ENCODE data around the gene TIMM23.

TIMM23 gene

GRCh38 chr10:46012746-46013145, 40.5 kb downstream of the TIMM23 start:
- Histone ChIP-seq H3K36me3 (ENCODE audit: control insufficient read depth in 2 of 2, insufficient read depth in 2 of 2, low read length in 2 of 2) (peaks cover 53 to 61% of the 10 kb centered on the region in 2 donors), H3K9me3 (ENCODE audit: control insufficient read depth in 2 of 2, low read length in 2 of 2) (no peaks in the 10 kb centered on the region), H3K27ac (ENCODE audit: low read length) (no peak overlapping the region), H3K4me1 (ENCODE audit: control insufficient read depth, insufficient read depth, low read length) (no peaks in the 10 kb centered on the region), H3K4me3 (ENCODE audit: low read length in 2 of 2) (no peak overlapping the region), H3K27me3 (ENCODE audit: control insufficient read depth in 1 of 2, insufficient read depth in 2 of 2, low read length in 2 of 2) (no peaks in the 10 kb centered on the region), H3K9ac (ENCODE audit: low read length in 2 of 2) (no peak overlapping the region)

GRCh38 chr10:46014206-46014605, 41.9 kb downstream of the TIMM23 start:
- Histone ChIP-seq H3K4me3 (ENCODE audit: low read length in 2 of 2) (no peak overlapping the region), H3K9ac (ENCODE audit: low read length in 2 of 2) (no peak overlapping the region), H3K4me1 (ENCODE audit: control insufficient read depth, insufficient read depth, low read length) (no peaks in the 10 kb centered on the region), H3K9me3 (ENCODE audit: control insufficient read depth in 2 of 2, low read length in 2 of 2) (no peaks in the 10 kb centered on the region), H3K27me3 (ENCODE audit: control insufficient read depth in 1 of 2, insufficient read depth in 2 of 2, low read length in 2 of 2) (no peaks in the 10 kb centered on the region), H3K36me3 (ENCODE audit: control insufficient read depth in 2 of 2, insufficient read depth in 2 of 2, low read length in 2 of 2) (peaks cover 41 to 47% of the 10 kb centered on the region in 2 donors), H3K27ac (ENCODE audit: low read length) (no peak overlapping the region)

- peaks cover 2% of the 10 kb centered on the region for H3K4me1 ChIP-seq (ENCODE audit: control insufficient read depth, insufficient read depth, low read length)
- H3K4me3 ChIP-seq (ENCODE audit: low read length in 2 of 2) = no peak overlapping the region
- no peak overlapping the region for H3K27ac ChIP-seq (ENCODE audit: low read length)
- no peak overlapping the region for H3K9ac ChIP-seq (ENCODE audit: low read length in 2 of 2)
- H3K36me3 ChIP-seq (ENCODE audit: control insufficient read depth in 2 of 2, insufficient read depth in 2 of 2, low read length in 2 of 2) = peaks cover 37 to 41% of the 10 kb centered on the region in 2 donors
- no peaks in the 10 kb centered on the region for H3K9me3 ChIP-seq (ENCODE audit: control insufficient read depth in 2 of 2, low read length in 2 of 2)
- no peaks in the 10 kb centered on the region for H3K27me3 ChIP-seq (ENCODE audit: control insufficient read depth in 1 of 2, insufficient read depth in 2 of 2, low read length in 2 of 2)
These were observed 42.6 kb downstream of the TIMM23 start for GRCh38 chr10:46014683-46015405.

- Histone ChIP-seq H3K4me1 (ENCODE audit: control insufficient read depth, insufficient read depth, low read length) (peaks cover 5% of the 10 kb centered on the region), H3K36me3 (ENCODE audit: control insufficient read depth in 2 of 2, insufficient read depth in 2 of 2, low read length in 2 of 2) (peaks cover 27 to 30% of the 10 kb centered on the region in 2 donors), H3K27me3 (ENCODE audit: control insufficient read depth in 1 of 2, insufficient read depth in 2 of 2, low read length in 2 of 2) (no peaks in the 10 kb centered on the region), H3K27ac (ENCODE audit: low read length) (no peak overlapping the region), H3K4me3 (ENCODE audit: low read length in 2 of 2) (no peak overlapping the region), H3K9me3 (ENCODE audit: control insufficient read depth in 2 of 2, low read length in 2 of 2) (no peaks in the 10 kb centered on the region), H3K9ac (ENCODE audit: low read length in 2 of 2) (no peak overlapping the region)
These were observed 43.9 kb downstream of the TIMM23 start for GRCh38 chr10:46016190-46016589.

GRCh38 chr10:46016811-46017210, 44.5 kb downstream of the TIMM23 start:
- Histone ChIP-seq H3K27me3 (ENCODE audit: control insufficient read depth in 1 of 2, insufficient read depth in 2 of 2, low read length in 2 of 2) (no peaks in the 10 kb centered on the region), H3K27ac (ENCODE audit: low read length) (no peak overlapping the region), H3K36me3 (ENCODE audit: control insufficient read depth in 2 of 2, insufficient read depth in 2 of 2, low read length in 2 of 2) (peaks cover 22 to 27% of the 10 kb centered on the region in 2 donors), H3K9me3 (ENCODE audit: control insufficient read depth in 2 of 2, low read length in 2 of 2) (no peaks in the 10 kb centered on the region), H3K9ac (ENCODE audit: low read length in 2 of 2) (no peak overlapping the region), H3K4me1 (ENCODE audit: control insufficient read depth, insufficient read depth, low read length) (peaks cover 5% of the 10 kb centered on the region), H3K4me3 (ENCODE audit: low read length in 2 of 2) (no peak overlapping the region)

- Histone ChIP-seq H3K27me3 (ENCODE audit: control insufficient read depth in 1 of 2, insufficient read depth in 2 of 2, low read length in 2 of 2) (no peaks in the 10 kb centered on the region), H3K27ac (ENCODE audit: low read length) (no peak overlapping the region), H3K4me1 (ENCODE audit: control insufficient read depth, insufficient read depth, low read length) (peaks cover 5% of the 10 kb centered on the region), H3K4me3 (ENCODE audit: low read length in 2 of 2) (no peak overlapping the region), H3K36me3 (ENCODE audit: control insufficient read depth in 2 of 2, insufficient read depth in 2 of 2, low read length in 2 of 2) (peaks cover 18 to 23% of the 10 kb centered on the region in 2 donors), H3K9ac (ENCODE audit: low read length in 2 of 2) (no peak overlapping the region), H3K9me3 (ENCODE audit: control insufficient read depth in 2 of 2, low read length in 2 of 2) (no peaks in the 10 kb centered on the region)
These were observed 45.4 kb downstream of the TIMM23 start for GRCh38 chr10:46017733-46018132.

GRCh38 chr10:46018453-46019176, 46.3 kb downstream of the TIMM23 start:
- H3K36me3 ChIP-seq (ENCODE audit: control insufficient read depth in 2 of 2, insufficient read depth in 2 of 2, low read length in 2 of 2) = peaks cover 11 to 14% of the 10 kb centered on the region in 2 donors
- no peak overlapping the region for H3K27ac ChIP-seq (ENCODE audit: low read length)
- no peak overlapping the region for H3K9ac ChIP-seq (ENCODE audit: low read length in 2 of 2)
- H3K9me3 ChIP-seq (ENCODE audit: control insufficient read depth in 2 of 2, low read length in 2 of 2) = no peaks in the 10 kb centered on the region
- H3K4me3 ChIP-seq (ENCODE audit: low read length in 2 of 2) = no peak overlapping the region
- no peaks in the 10 kb centered on the region for H3K27me3 ChIP-seq (ENCODE audit: control insufficient read depth in 1 of 2, insufficient read depth in 2 of 2, low read length in 2 of 2)
- peaks cover 7% of the 10 kb centered on the region for H3K4me1 ChIP-seq (ENCODE audit: control insufficient read depth, insufficient read depth, low read length)

- Histone ChIP-seq H3K9ac (ENCODE audit: low read length in 2 of 2) (no peak overlapping the region), H3K36me3 (ENCODE audit: control insufficient read depth in 2 of 2, insufficient read depth in 2 of 2, low read length in 2 of 2) (peaks cover 10 to 12% of the 10 kb centered on the region in 2 donors), H3K27me3 (ENCODE audit: control insufficient read depth in 1 of 2, insufficient read depth in 2 of 2, low read length in 2 of 2) (no peaks in the 10 kb centered on the region), H3K4me3 (ENCODE audit: low read length in 2 of 2) (no peak overlapping the region), H3K9me3 (ENCODE audit: control insufficient read depth in 2 of 2, low read length in 2 of 2) (no peaks in the 10 kb centered on the region), H3K4me1 (ENCODE audit: control insufficient read depth, insufficient read depth, low read length) (peaks cover 9% of the 10 kb centered on the region), H3K27ac (ENCODE audit: low read length) (no peak overlapping the region)
These were observed 46.9 kb downstream of the TIMM23 start for GRCh38 chr10:46019177-46019528.

- no peaks in the 10 kb centered on the region for H3K27me3 ChIP-seq (ENCODE audit: control insufficient read depth in 1 of 2, insufficient read depth in 2 of 2, low read length in 2 of 2)
- H3K4me1 ChIP-seq (ENCODE audit: control insufficient read depth, insufficient read depth, low read length) = peaks cover 9% of the 10 kb centered on the region
- peak overlapping the region; percentile 4 to 40 for H3K4me3 ChIP-seq (ENCODE audit: low read length in 2 of 2)
- H3K9ac ChIP-seq (ENCODE audit: low read length in 2 of 2) = peak overlapping the region in 1 of 2 donors; percentile 30
- no peaks in the 10 kb centered on the region for H3K9me3 ChIP-seq (ENCODE audit: control insufficient read depth in 2 of 2, low read length in 2 of 2)
- peaks cover 7% of the 10 kb centered on the region in 2 donors for H3K36me3 ChIP-seq (ENCODE audit: control insufficient read depth in 2 of 2, insufficient read depth in 2 of 2, low read length in 2 of 2)
- no peak overlapping the region for H3K27ac ChIP-seq (ENCODE audit: low read length)
These were observed 47.5 kb downstream of the TIMM23 start for GRCh38 chr10:46019569-46020343.

- Histone ChIP-seq H3K27ac (ENCODE audit: low read length) (no peak overlapping the region), H3K9ac (ENCODE audit: low read length in 2 of 2) (peak overlapping the region in 1 of 2 donors; percentile 30), H3K4me1 (ENCODE audit: control insufficient read depth, insufficient read depth, low read length) (peaks cover 11% of the 10 kb centered on the region)
These were observed 48.0 kb downstream of the TIMM23 start for GRCh38 chr10:46020344-46020657.

More at GRCh38 chr10:46020344-46020657, 48.0 kb downstream of the TIMM23 start:
- Histone ChIP-seq H3K27me3 (ENCODE audit: control insufficient read depth in 1 of 2, insufficient read depth in 2 of 2, low read length in 2 of 2) (no peaks in the 10 kb centered on the region), H3K4me3 (ENCODE audit: low read length in 2 of 2) (peak overlapping the region in 1 of 2 donors; percentile 40), H3K9me3 (ENCODE audit: control insufficient read depth in 2 of 2, low read length in 2 of 2) (no peaks in the 10 kb centered on the region), H3K36me3 (ENCODE audit: control insufficient read depth in 2 of 2, insufficient read depth in 2 of 2, low read length in 2 of 2) (peaks cover 4% of the 10 kb centered on the region in 2 donors)
